Activated T-helper 1 cell treated with anti-CD3 and anti-CD28 coated beads, Interleukin-2, amount 50 U/mL, for 16 hours (primary cell): ENCODE data around the gene LIX1L.
"Not testable (repeated sequence)": the region's sequence is repeated elsewhere in the genome, so short reads cannot be mapped to it uniquely, and the experiment has no call there.

Source experiments
- DNase-seq, 2 donors: peaks; one replicate each; pipeline ENCODE4 v3.0.0-alpha.2; 2020; ENCODE audit warnings: low read depth in 1 of 2, low spot score in 1 of 2

Gene LIX1L

GRCh38 chr1:145937436-145937835, 20.4 kb downstream of the LIX1L start:
- no peak for DNase-seq

DNA sequence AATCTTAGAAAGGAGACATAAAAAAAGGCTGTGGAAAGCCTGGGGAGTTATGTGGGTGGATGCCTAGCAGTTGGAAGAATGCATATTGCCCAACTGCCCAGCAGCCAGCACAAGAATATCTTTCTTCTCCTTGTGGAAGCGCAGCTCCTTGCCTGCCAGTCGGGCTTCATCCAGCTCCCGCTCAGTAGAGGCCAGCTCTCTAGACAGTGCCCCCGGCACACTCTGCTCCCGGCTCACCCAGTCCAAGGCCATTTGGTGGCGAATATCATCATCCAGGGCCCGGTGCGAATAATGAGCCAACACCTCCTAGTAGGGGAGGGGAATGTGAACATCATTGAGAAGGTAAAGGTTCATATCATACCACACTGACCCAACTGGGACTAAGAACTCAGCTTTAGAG, 21.6 kb downstream of the LIX1L start:
- no peak for DNase-seq

- DNase-seq: no peak
Measured at GRCh38 chr1:145935708-145936107, 22.1 kb downstream of the LIX1L start.

- not testable (repeated sequence) for DNase-seq
Measured at GRCh38 chr1:145932522-145933009, 25.3 kb downstream of the LIX1L start.

- no peak for DNase-seq
Measured at GRCh38 chr1:145927916-145928643, 29.7 kb downstream of the LIX1L start.

DNA sequence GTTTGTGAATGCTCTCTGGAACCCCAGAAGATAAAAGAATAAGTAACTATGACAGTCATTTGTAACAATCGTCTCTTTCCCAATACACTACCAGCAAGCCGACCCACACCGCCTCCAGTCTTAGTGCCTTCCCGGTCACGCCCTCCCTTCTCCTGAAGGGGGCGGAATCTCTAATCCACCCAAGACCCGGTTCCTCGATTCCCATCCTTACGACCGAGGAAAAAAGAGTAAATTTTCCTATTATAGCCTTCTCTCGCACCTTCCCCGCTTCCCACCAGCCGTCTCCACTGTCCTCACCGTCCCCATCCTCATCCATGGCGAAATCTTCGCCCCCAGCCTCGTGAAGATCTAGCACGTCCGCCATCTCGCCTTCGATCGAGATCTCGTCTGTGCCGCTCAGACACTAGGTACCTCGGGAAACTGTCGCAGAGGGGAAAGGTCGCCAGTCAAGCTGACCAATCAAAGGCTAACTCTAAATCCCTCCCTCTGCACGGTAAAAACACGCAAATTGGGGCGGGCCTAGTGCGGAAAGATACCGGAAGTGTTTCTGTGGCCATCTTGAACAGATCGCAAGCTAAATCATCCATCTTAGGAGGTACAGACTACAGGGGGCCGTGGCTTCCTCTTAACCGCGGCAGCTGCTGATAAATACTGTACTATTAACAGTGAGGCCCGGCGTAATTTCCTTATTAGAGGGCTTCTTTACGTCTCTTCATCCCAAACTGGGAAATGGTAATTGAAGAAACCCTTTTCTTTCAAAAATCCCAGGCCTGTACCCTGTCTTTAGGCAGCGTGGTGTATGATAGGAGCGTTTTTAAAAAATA, 30.5 kb downstream of the LIX1L start, which contains the start of gene RBM8A:
RBM8A (minus strand) TSS at position 422 of the 824 bp plus-strand sequence; CDS start at position 364, 58 bp downstream.
- peak; percentile 82 to 89 for DNase-seq

GRCh38 chr1:145926686-145927062, 31.1 kb downstream of the LIX1L start:
- no peak for DNase-seq

DNA sequence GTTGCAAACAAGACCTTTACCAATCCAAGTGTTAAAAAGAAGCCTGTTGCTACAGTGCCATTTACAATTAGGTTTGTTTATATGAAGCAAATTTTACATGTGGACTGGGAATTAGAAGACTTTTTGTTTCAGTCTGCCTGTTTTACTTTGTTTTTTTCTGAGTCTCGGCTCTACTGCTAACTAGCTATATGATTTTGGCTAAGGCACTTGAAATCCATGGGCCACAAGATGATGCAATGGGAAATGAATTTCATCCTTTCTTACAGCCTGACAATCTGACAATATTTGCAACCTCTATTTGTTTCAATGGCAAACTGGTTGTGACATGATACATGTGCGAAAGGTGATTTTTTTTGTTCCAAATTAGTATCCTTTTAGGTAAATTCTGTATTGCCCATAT, 35.6 kb downstream of the LIX1L start:
- no peak for DNase-seq

DNA sequence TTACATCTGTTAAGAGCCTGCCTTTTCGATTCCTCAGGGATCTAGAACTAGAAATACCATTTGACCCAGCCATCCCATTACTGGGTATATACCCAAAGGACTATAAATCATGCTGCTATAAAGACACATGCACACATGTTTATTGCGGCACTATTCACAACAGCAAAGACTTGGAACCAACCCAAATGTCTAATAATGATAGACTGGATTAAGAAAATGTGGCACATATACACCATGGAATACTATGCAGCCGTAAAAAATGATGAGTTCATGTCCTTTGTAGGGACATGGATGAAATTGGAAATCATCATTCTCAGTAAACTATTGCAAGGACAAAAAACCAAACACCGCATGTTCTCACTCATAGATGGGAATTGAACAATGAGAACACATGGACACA, 37.5 kb downstream of the LIX1L start:
- DNase-seq: not testable (repeated sequence)

GRCh38 chr1:145918992-145919939, 38.6 kb downstream of the LIX1L start:
- no peak for DNase-seq

- DNase-seq: peak; percentile 85 to 89
Measured at GRCh38 chr1:145918144-145918991, 39.4 kb downstream of the LIX1L start, which contains the start of gene PEX11B. PEX11B (minus strand) TSS chr1:145918717; CDS start chr1:145918688, 29 bp downstream.

GRCh38 chr1:145917595-145917994, 40.2 kb downstream of the LIX1L start:
- no peak for DNase-seq

DNA sequence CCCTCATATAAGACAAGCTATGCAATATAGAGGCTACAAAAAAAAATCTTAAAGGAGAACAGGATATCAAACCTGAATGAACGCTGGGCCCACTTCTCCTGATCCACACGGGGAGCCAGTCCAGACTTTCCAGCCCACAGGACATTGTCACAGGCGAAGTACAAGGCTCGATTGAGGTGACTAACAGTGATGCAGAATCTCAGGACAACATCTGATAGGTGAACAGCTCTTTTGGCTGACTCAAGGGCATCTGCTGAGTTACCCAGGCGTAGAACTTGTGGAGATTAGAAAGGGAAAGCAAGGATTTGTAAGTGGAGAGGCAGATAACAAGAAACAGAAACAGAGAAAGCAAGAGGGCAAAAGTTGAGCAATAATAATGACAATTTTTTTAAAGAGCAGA, 41.1 kb downstream of the LIX1L start:
- no peak for DNase-seq

DNA sequence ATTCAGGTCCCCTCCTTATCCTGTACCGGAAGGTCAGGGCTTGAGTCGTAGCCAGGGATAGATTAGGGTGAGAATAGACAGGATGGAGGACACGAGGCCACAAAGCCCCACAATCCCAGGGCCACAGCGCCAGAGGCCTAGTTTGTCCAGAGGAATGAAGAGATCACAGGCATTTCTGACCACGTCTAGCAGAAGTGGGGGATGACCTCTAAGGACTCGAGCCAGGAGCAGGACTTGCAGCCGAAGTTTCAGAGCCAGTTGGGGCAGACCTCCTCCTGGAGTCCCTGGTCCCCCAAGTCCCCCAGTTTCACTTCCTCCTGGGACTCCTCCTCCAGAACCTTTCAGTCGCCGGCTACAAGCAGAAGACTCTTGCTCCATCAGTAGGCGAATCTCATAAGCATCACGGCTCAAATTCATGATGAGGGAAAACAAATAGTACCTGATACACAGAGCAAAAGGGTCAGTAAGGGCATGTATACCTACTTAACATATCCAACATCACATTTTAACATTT, 45.6 kb downstream of the LIX1L start:
- DNase-seq: no peak

GRCh38 chr1:145908653-145909052, 49.2 kb downstream of the LIX1L start:
- no peak for DNase-seq

GRCh38 chr1:145906954-145907753, 50.7 kb downstream of the LIX1L start:
- no peak for DNase-seq

GRCh38 chr1:145901312-145902021, 56.4 kb downstream of the LIX1L start:
- no peak for DNase-seq

- no peak for DNase-seq
Measured at GRCh38 chr1:145898756-145899155, 59.1 kb downstream of the LIX1L start.
